Stimulated activated CD8-positive, alpha-beta memory T cell treated with anti-CD3 and anti-CD28 coated beads, Interleukin-2, amount 100 ng/mL, for 48 hours (primary cell): ENCODE data around the gene BBS9.
"Not testable (repeated sequence)": the region's sequence is repeated elsewhere in the genome, so short reads cannot be mapped to it uniquely, and the experiment has no call there.

Source experiments
- DNase-seq, 2 donors: peaks; one replicate each; pipeline ENCODE4 v3.0.0-alpha.2; 2020; ENCODE audit warnings: low read depth in 2 of 2

The BBS9 gene

GRCh38 chr7:33431543-33431942 lies 302.2 kb downstream of the BBS9 start:
- DNase-seq = no peak

- no peak for DNase-seq
Observed at GRCh38 chr7:33432821-33433220, 303.5 kb downstream of the BBS9 start.

GRCh38 chr7:33433357-33433756 lies 304.0 kb downstream of the BBS9 start:
- no peak for DNase-seq

- DNase-seq = no peak
Observed at GRCh38 chr7:33444511-33444910, 315.1 kb downstream of the BBS9 start.

GRCh38 chr7:33446551-33446950 lies 317.2 kb downstream of the BBS9 start:
- no peak for DNase-seq

GRCh38 chr7:33448035-33448434 lies 318.7 kb downstream of the BBS9 start:
- DNase-seq = no peak

- no peak for DNase-seq
Observed at GRCh38 chr7:33449847-33450246, 320.5 kb downstream of the BBS9 start.

DNA sequence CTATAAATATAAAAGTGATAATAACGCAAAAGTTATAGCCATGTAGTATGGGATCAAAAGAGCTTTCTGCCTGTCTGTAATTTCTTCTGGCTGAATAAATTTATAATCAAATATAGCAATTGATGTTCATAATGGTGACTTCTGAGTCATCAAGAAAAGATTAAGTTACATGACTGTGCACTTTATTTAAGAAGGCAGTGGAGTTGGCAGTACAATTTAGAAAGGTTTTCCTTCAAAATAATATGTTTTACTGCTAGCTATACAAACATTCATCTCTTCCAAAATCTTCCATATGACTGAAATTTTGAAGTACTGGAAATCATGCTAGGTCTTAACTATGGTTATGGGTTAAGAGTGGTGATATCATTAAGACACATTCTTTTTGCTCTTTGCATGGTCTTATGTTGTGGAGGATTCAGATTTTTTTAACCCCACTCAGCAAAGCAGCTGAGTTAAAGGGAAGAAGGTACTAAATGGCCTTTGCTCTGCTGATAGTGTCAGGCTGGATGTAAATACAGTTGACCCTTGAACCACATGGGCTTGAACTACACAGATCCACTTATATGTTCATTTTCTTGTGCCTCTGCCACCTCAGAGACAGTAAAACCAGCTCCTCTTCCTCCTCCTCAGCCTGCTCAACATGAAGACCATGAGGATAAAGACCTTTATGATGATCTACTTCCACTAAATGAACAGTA lies 323.6 kb downstream of the BBS9 start:
- DNase-seq = no peak

DNA sequence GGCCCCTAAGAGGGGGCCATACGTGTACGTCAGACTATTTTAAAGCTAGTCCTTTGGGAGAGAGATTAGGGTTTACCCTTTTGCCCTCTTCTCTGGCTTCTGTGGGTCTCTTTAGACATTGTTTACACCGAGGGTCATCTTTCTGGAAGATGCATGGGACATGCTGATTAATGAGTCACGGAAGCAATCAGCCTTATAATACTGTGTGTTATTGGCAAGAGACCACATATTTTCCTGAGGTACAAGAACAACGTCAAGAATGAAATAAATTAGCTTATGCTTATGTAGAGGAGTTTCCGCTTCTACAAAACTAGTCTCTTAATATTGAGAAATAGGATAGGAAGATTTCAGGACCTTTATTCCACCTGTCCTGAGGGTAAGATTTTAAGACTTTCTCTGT lies 327.7 kb downstream of the BBS9 start:
- DNase-seq = no peak

DNA sequence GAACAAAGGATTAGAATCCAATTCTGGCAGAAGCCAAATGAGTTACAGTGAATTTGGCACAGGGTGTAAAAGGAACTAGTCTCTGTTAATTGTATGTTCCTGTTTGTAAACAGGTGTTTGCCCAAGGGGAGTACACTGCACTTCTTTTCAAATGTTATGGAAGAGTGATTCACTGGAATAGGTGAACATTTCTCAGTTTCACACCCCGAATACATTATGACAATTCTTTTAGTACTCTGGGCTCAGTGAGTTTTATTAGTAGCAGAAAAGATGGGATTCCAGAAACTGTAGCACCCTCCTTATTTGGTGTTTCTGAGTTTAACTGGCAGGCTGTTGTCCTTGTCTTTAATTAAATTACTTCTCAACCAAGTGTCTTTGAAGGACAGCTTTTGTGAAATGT lies 329.2 kb downstream of the BBS9 start:
- DNase-seq = no peak

DNA sequence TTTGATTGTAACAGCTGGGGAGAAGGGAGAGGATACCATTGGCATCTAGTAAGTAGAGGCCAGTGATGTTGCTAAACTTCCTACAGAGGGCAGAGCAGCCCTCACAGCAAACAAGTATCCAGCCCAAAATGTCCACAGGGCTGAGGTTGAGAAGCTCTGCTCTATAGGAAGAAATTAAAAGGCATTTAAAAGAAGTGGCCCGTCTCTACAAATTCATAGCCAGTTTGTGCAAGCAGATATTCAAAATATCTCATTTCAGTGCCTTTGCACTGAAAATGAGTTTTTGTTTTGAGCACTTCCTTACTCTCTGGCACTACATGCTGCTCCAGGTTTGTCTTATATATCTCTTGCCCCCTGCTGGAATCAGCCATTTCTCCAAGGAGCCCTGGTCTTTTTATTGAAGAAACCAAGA lies 330.0 kb downstream of the BBS9 start:
- no peak for DNase-seq

- DNase-seq = no peak
Observed at GRCh38 chr7:33463131-33463530, 333.8 kb downstream of the BBS9 start.

DNA sequence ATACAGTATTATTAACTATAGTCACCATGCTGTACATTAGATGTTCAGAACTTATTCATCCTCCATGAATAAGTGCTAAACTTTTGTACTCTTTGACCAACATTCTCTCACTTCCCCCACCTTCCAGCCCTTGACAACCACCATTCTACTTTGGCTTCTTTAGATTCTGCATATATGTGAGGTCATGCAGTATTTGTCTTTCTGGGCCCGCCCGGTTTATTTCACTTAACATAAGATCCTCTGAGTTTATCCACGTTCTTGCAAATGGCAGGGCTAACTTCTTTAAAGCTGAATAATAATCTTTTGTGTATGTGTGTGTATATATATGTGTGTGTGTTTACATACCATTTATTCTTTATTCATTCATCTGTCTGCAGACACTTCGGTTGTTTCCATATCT lies 336.8 kb downstream of the BBS9 start:
- DNase-seq = no peak

DNA sequence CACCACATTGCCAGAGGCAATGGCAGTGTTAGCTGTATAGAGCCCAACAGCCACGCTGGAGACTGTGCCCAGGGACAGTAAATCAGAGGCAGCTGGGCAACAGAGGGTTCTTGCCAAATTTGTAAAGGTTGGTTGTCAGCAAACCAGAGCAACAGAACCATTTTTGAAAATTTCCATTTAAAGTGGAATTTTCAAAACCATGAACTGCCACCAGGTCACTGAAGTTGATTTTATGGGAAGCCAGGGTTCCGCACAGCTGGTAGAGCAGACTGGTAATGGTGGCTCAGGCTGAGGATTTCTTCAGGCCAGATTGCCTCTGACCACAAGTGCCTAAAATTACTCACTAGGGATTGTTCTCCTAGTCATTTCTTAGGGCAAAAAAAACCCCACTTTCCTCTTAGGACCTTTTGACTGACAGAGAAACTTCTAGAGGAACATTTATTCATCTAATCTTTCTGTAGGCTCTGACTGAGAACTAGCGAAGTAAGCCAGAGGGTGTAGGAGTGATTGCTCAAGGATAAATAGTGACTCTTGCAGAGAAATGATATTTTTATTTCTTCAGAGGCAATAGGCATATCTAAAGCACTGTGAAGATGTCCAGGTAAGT lies 342.4 kb downstream of the BBS9 start:
- DNase-seq = no peak

DNA sequence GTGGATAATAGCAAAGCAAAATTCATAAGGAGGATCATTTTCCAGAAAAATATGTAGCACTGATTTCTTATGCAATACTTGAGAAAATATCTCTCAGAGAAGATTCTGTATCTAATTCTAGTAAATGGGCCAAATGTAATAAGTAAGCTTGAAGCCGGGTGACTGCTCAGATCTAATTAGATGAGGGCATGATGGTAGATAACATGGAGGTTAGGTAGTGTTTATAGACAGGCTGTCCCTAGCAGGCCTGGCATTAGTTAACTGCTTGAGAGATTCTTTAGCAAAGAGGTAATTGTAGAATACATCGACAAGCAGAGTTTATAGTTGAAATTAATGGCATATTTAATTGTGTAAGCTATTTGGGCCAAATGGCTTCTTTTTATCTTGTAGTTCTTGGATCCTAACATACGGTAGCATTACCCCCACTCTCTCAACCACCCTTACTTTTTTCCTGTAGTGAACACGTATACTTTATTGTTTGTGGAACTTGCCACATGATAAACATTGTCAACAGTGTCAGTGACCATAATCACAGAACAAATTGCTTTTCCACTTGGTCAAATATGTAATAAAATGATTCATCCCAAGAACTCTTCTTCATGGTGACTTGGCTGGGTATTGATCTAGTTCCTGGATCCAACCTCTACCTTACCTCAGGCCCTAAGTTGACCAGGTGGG lies 343.1 kb downstream of the BBS9 start:
- no peak for DNase-seq

- no peak for DNase-seq
Observed at GRCh38 chr7:33477719-33478480, 348.5 kb downstream of the BBS9 start.

DNA sequence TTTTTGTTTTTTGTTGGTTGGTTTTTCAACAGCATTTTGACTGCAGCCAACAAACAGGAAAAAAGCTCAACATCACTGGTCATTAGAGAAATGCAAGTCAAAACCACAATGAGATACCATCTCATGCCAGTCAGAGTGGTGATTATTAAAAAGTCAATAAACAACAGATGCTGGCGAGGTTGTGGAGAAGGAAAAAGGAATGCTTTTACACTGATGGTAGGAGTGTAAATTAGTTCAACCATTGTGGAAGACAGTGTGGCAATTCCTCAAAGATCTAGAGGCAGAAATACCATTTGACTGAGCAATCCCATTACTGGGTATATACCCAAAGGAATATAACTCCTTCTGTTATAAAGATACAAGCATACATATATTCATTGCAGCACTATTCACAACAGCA lies 355.1 kb downstream of the BBS9 start:
- DNase-seq = not testable (repeated sequence)

DNA sequence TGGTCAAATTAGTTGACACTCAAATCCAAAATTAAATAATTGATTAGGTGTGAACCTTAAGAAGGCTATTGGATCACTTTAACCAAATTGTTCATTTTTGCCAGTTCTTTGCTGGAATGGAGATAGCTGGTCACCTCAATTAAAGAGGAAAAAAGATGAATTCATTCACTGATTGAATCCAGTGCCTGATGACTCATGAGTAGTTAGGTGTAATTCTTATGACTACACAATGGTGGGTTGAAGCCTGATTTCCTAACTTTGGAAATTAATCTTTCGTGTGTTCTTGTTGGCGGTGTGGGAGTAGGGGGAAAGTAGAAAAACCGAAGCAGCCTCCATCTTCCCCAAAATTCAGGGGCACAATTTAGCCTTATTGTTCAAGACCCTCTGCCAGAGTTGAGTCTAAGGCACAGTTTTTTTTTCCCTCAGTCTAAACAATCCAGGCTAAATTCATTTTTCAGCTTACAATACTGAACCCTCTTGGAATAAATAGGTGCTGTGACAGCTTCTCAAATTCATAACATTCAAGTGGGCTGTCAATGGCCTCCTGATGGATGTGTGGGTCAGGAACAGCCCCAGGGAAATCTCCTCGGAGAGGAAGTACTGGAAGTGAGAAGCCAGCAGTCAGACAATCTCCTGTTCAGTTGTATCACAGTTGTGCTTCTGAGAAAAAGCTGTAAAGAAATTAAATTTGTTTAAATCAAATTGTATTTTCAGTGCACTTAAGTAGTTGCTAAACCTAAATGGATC lies 356.6 kb downstream of the BBS9 start:
- DNase-seq = no peak

- DNase-seq = no peak
Observed at GRCh38 chr7:33486633-33487032, 357.3 kb downstream of the BBS9 start.

DNA sequence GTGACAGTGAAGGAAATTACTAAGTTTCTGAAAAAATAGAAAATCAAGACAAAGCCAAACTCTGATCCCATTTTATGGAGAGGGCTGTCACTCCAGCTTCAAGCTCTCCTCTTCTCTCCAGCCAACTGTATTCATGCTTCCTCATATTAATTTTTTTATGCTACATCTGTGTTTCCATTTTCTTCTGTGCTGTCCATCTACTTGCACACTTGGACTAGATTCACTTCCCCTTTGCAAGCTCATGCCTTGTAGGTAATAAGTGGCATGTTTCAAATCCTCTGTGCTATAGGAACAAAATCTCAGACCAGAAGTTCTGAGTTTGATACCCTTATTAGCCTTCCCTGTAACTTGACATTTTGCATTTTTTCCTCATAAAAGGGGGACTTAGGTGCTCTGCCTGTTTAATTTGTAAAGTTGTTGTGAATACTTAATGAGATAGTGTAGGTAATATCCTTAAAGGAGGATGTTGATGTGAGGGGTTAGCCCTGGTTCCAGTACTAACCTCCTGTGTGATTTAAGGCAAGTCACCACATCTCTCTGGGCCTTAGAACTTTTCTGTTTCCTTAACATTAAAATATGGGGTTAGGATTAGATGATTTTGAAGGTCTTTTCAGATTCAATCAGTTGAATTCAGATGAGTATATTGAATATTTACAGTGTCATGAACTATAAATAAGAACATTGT lies 358.8 kb downstream of the BBS9 start:
- no peak for DNase-seq

GRCh38 chr7:33494474-33494873 lies 365.1 kb downstream of the BBS9 start:
- DNase-seq = no peak
